Gastrocnemius medialis (tissue), 4 donors: ENCODE measurements around the gene PUM1. TPM values are rescaled to one million over a fixed set of nuclear protein-coding genes. Genes with fewer than 3 reads are reported as not detected.

Experiments
- ATAC-seq, 2 donors: fragments of 150-250 bp; one replicate each; pipeline ENCODE4 v1.9.1; 2016
- DNase-seq, 2 donors: peaks; one replicate each; pipeline ENCODE4 v3.0.0-alpha.2; 2019
- H3K27ac ChIP-seq, 4 donors: fragments of 200-600 bp; sonication (generic); 1 replicate in 1 of 4; 2 replicates in 3 of 4; pipeline ENCODE4 v1.5.1; 2016 to 2018; ENCODE audit warnings: mild to moderate bottlenecking in 2 of 4, moderate library complexity in 1 of 4
- H3K27me3 ChIP-seq, 3 donors: fragments of 200-600 bp; sonication (generic) in 2 of 3; 1 replicate in 1 of 3; 2 replicates in 2 of 3; pipeline versions ENCODE4 v1.5.1 to v1.6.0; 2016 to 2019; ENCODE audit warnings: mild to moderate bottlenecking in 1 of 3, moderate library complexity in 1 of 3
- H3K36me3 ChIP-seq, 2 donors: fragments of 200-600 bp; sonication (generic) in 1 of 2; one replicate each; pipeline ENCODE4 v1.5.1; 2017 to 2018
- H3K4me1 ChIP-seq, 2 donors: fragments of 200-600 bp; sonication (generic) in 1 of 2; one replicate each; pipeline ENCODE4 v1.5.1; 2016 to 2017; ENCODE audit warnings: mild to moderate bottlenecking in 2 of 2
- H3K4me3 ChIP-seq, 4 donors: fragments of 200-600 bp; sonication (generic) in 3 of 4; 1 replicate in 1 of 4; 2 replicates in 3 of 4; pipeline ENCODE4 v1.5.1; 2016 to 2019; ENCODE audit warnings: mild to moderate bottlenecking in 2 of 4
- H3K9me3 ChIP-seq, 3 donors: fragments of 200-600 bp; sonication (generic) in 2 of 3; 1 replicate in 1 of 3; 2 replicates in 2 of 3; pipeline ENCODE4 v1.5.1; 2016 to 2019
- CTCF ChIP-seq, 5 experiments: fragments of 450-650 bp in 3 of 5; fragments of 200-600 bp in 2 of 5; sonication (generic) in 2 of 5; IDR thresholded peaks in 4 of 5; conservative IDR thresholded peaks in 1 of 5; 1 replicate in 4 of 5; 2 replicates in 1 of 5; pipeline ENCODE4 v1.5.1; 2016 to 2019; ENCODE audit warnings: antibody characterized with exemption in 5 of 5, mild to moderate bottlenecking in 3 of 5, moderate library complexity in 3 of 5
- POLR2A ChIP-seq, 2 donors: fragments of 450-650 bp; IDR thresholded peaks; one replicate each; pipeline ENCODE4 v1.6.1; 2017; ENCODE audit warnings: antibody characterized with exemption in 2 of 2, mild to moderate bottlenecking in 2 of 2, moderate library complexity in 2 of 2
- in situ Hi-C, 4 donors: fragments of 200-750 bp; cut with MboI; loops; one replicate each; pipeline versions ENCODE4 v1.15.0 to v1.8.0; 2017; ENCODE audit warnings: low sequenced_read_pairs in 4 of 4
- intact Hi-C: fragments of 100-400 bp; cut with DNase I; formaldehyde crosslinking; loops from one replicate; pipeline ENCODE4 v1.15.1; 2023; ENCODE audit warnings: low total_unique reads
- total RNA-seq, 4 donors: library from RNA; depleted of rRNA; stranded (reverse); fragments of >200 nt; gene quantifications; one replicate each; pipeline versions ENCODE4 v1.1.0 to v1.2.3, GENCODE V29; 2016

Gene PUM1
- total RNA-seq, 4 donors from 2014 or later = 56.7 to 111 (median 76.4) TPM

- H3K4me3 ChIP-seq = no peak overlapping the region
- no peaks in the 10 kb centered on the region for H3K36me3 ChIP-seq
- peaks cover 53 to 65% of the 10 kb centered on the region in 2 donors for H3K4me1 ChIP-seq
- intact Hi-C loops = no loop called here
- ATAC-seq (no peak), DNase-seq (no peak)
- no peak overlapping the region for H3K27ac ChIP-seq
- H3K9me3 ChIP-seq = no peaks in the 10 kb centered on the region
- H3K27me3 ChIP-seq = no peaks in the 10 kb centered on the region
- no peak for TF ChIP-seq CTCF (IDR thresholded peaks at IDR 0.05 in 4 of 5, conservative IDR thresholded peaks at IDR 0.05 in 1 of 5)
- in situ Hi-C loops = no loop called here
These were observed 43.3 kb downstream of the PUM1 start for GRCh38 chr1:31022259-31022658.

- H3K9me3 ChIP-seq = no peaks in the 10 kb centered on the region
- intact Hi-C loops (no loop called here), in situ Hi-C loops (no loop called here)
These were observed 45.3 kb downstream of the PUM1 start for GRCh38 chr1:31020007-31020790.

GRCh38 chr1:31019401-31019800 is 46.1 kb downstream of the PUM1 start:
- Histone ChIP-seq H3K4me1 (peaks cover 48 to 63% of the 10 kb centered on the region in 2 donors), H3K27me3 (no peaks in the 10 kb centered on the region), H3K27ac (no peak overlapping the region), H3K9me3 (no peaks in the 10 kb centered on the region), H3K36me3 (no peaks in the 10 kb centered on the region), H3K4me3 (no peak overlapping the region)
- no peak for ATAC-seq
- no peak for DNase-seq
- intact Hi-C loops = no loop called here
- TF ChIP-seq CTCF (IDR thresholded peaks at IDR 0.05 in 4 of 5, conservative IDR thresholded peaks at IDR 0.05 in 1 of 5) (no peak), POLR2A (IDR thresholded peaks at IDR 0.05) (no peak)
- in situ Hi-C loops = no loop called here

More at GRCh38 chr1:31020007-31020790, 45.3 kb downstream of the PUM1 start:
- Histone ChIP-seq H3K27ac (no peak overlapping the region), H3K4me3 (no peak overlapping the region), H3K4me1 (peaks cover 53 to 64% of the 10 kb centered on the region in 2 donors), H3K27me3 (no peaks in the 10 kb centered on the region), H3K36me3 (no peaks in the 10 kb centered on the region)
- TF ChIP-seq POLR2A (IDR thresholded peaks at IDR 0.05) (no peak), CTCF (IDR thresholded peaks at IDR 0.05 in 4 of 5, conservative IDR thresholded peaks at IDR 0.05 in 1 of 5) (no peak)
- no peak for ATAC-seq
- no peak for DNase-seq

- Histone ChIP-seq H3K4me1 (peaks cover 52 to 67% of the 10 kb centered on the region in 2 donors), H3K4me3 (no peak overlapping the region), H3K27ac (no peak overlapping the region), H3K27me3 (no peaks in the 10 kb centered on the region), H3K9me3 (no peaks in the 10 kb centered on the region), H3K36me3 (no peaks in the 10 kb centered on the region)
- no peak for ATAC-seq
- TF ChIP-seq POLR2A (IDR thresholded peaks at IDR 0.05) (no peak), CTCF (IDR thresholded peaks at IDR 0.05 in 4 of 5, conservative IDR thresholded peaks at IDR 0.05 in 1 of 5) (no peak)
- intact Hi-C loops (no loop called here), in situ Hi-C loops (no loop called here)
- no peak for DNase-seq
These were observed 48.6 kb downstream of the PUM1 start for GRCh38 chr1:31016868-31017267.
